GM18861 (cell line): Measurements from ENCODE around the gene SKAP1.

Experiments used
- ATAC-seq: cut with Tn5 transposase; IDR thresholded peaks from one replicate; pipeline ENCODE4 v1.9.1; 2021; ENCODE audit not compliant: unreplicated experiment

SKAP1 gene

GRCh38 chr17:48125829-48126531, 304.0 kb downstream of the SKAP1 start:
- ATAC-seq = no peak

- no peak for ATAC-seq
These were observed 306.1 kb downstream of the SKAP1 start for GRCh38 chr17:48123776-48124388.

GRCh38 chr17:48123111-48123510, 306.9 kb downstream of the SKAP1 start:
- ATAC-seq = no peak

- no peak for ATAC-seq
These were observed 307.4 kb downstream of the SKAP1 start for GRCh38 chr17:48122665-48123045.

GRCh38 chr17:48121923-48122664, 307.9 kb downstream of the SKAP1 start:
- ATAC-seq = no peak

- ATAC-seq = no peak
These were observed 316.8 kb downstream of the SKAP1 start for GRCh38 chr17:48113201-48113676.

- no peak for ATAC-seq
These were observed 318.1 kb downstream of the SKAP1 start for GRCh38 chr17:48111937-48112241.

- ATAC-seq = no peak
These were observed 319.3 kb downstream of the SKAP1 start for GRCh38 chr17:48110761-48111160.

GRCh38 chr17:48107137-48108055, 322.6 kb downstream of the SKAP1 start, which contains the start of gene SNX11:
TSS of gene SNX11 (plus strand) at chr17:48107766. CDS start at chr17:48112044, 4,278 bp downstream.
- ATAC-seq = peak; percentile 55

GRCh38 chr17:48106802-48107136, 323.2 kb downstream of the SKAP1 start:
- no peak for ATAC-seq

- no peak for ATAC-seq
These were observed 325.6 kb downstream of the SKAP1 start for GRCh38 chr17:48104440-48104839.

GRCh38 chr17:48102798-48103715, 327.0 kb downstream of the SKAP1 start:
- no peak for ATAC-seq

- ATAC-seq = no peak
These were observed 327.8 kb downstream of the SKAP1 start for GRCh38 chr17:48102043-48102750.

- ATAC-seq = peak; percentile 82
These were observed 328.8 kb downstream of the SKAP1 start, which contains the start of gene CBX1 for GRCh38 chr17:48101012-48101720. TSS of gene CBX1 (minus strand) at chr17:48101478. CDS start at chr17:48077004, 24,474 bp downstream.

GRCh38 chr17:48100591-48101011, 329.4 kb downstream of the SKAP1 start:
- ATAC-seq = no peak

- ATAC-seq = no peak
These were observed 329.9 kb downstream of the SKAP1 start for GRCh38 chr17:48100160-48100559.

GRCh38 chr17:48095611-48096010, 334.4 kb downstream of the SKAP1 start:
- ATAC-seq = no peak

GRCh38 chr17:48093341-48094045, 336.5 kb downstream of the SKAP1 start:
- ATAC-seq = no peak
